ENCODE data around the gene GGT6.

Gene GGT6

DNA sequence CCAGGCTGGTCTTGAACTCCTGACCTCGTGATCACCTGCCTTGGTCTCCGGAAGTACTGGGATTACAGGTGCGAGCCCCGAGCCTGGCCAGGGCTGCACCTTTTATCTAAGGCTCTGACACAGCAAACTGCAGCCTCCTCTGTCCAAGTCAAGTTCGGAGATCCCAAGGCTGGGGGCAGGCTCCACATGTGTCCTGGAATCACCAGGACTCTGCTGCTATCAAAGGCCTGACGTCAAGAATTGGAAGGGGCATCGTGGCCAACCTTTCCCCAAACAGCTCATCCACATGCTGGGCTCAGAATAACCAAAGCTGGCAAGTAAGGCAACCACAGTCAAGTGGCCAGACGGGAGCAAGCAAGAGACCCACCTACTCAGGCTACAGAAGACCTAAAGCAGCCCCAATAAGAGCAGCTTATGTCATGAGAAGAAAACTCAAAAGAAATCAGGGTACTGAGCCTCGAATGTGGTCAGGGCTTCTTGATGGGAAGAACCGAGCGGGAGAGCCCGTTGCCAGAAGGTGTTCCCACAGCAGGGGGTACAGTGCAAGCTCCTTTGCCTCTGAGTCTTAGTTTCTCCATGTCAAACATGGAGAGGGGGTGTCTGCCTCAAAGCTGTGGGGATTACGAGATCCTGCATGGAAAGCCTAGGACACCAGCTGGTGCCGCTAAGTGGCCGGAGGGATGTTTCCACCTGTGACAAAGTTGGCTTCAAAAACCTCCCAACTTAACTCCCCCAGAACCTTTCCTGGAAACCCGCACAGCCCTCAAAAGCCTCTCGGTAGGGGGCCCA is 13.1 kb downstream of the GGT6 start:
- no peak overlapping the region for H3K4me3 ChIP-seq (replicated peaks; ENCODE audit: low read depth, low read length)
- no peaks in the 10 kb centered on the region for H3K27me3 ChIP-seq (replicated peaks; ENCODE audit: control insufficient read depth, insufficient read depth, low read length)
- H3K36me3 ChIP-seq (ENCODE audit: control insufficient read depth, insufficient read depth, low read length), result peaks cover 53% of the 10 kb centered on the region
- no peak for DNase-seq (ENCODE audit: extremely low read depth, insufficient read length)
- no peak for TF ChIP-seq CTCF (IDR thresholded peaks at IDR 0.05; ENCODE audit: insufficient read depth, low read length, poor library complexity, severe bottlenecking)

DNA sequence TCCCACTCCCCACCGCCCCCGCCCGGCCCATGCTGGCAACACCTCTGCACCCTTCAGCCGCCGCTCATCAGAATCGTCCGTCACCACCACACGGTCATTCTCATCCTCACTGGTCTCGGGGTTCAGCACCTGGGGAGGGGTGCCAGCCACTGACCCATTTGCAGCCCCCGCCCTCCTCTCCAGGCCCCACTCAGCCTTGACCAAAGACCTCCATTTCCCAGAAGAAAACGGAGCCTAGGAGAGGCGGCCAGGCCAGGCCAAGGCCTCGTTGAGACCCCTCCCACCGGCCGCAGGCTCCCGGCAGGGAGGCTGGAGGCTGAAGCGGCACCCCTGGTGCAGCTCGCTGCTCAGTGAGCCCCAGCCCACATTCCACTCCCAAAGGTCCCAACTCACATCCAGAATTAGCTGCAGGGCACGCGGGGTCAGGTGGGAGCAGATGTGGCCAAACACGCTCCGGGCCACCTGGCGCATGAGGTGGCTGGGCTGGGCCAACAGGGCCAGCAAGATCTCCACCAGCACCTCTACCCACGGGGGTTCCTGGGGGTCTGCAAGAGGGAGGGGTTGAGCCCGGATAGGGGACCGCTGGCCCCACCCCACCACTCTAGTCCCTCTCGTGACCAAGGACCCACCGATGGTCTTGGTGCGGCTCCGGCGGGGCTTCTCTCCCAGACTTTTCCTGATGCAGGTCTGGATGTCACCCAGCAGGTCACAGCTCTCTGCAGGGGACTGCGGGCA is 15.0 kb downstream of the GGT6 start:
- TF ChIP-seq CTCF (IDR thresholded peaks at IDR 0.05; ENCODE audit: insufficient read depth, low read length, poor library complexity, severe bottlenecking), result no peak
- H3K4me3 ChIP-seq (replicated peaks; ENCODE audit: low read depth, low read length), result no peak overlapping the region
- DNase-seq (ENCODE audit: extremely low read depth, insufficient read length), result peak; percentile 8
- H3K27me3 ChIP-seq (replicated peaks; ENCODE audit: control insufficient read depth, insufficient read depth, low read length), result no peaks in the 10 kb centered on the region
- H3K36me3 ChIP-seq (ENCODE audit: control insufficient read depth, insufficient read depth, low read length), result peaks cover 55% of the 10 kb centered on the region

GRCh38 chr17:4544951-4545216 is 15.5 kb downstream of the GGT6 start:
- no peak for TF ChIP-seq CTCF (IDR thresholded peaks at IDR 0.05; ENCODE audit: insufficient read depth, low read length, poor library complexity, severe bottlenecking)
- DNase-seq (ENCODE audit: extremely low read depth, insufficient read length), result no peak
- Histone ChIP-seq H3K27me3 (replicated peaks; ENCODE audit: control insufficient read depth, insufficient read depth, low read length) (no peaks in the 10 kb centered on the region), H3K36me3 (ENCODE audit: control insufficient read depth, insufficient read depth, low read length) (peaks cover 55% of the 10 kb centered on the region), H3K4me3 (replicated peaks; ENCODE audit: low read depth, low read length) (no peak overlapping the region)

DNA sequence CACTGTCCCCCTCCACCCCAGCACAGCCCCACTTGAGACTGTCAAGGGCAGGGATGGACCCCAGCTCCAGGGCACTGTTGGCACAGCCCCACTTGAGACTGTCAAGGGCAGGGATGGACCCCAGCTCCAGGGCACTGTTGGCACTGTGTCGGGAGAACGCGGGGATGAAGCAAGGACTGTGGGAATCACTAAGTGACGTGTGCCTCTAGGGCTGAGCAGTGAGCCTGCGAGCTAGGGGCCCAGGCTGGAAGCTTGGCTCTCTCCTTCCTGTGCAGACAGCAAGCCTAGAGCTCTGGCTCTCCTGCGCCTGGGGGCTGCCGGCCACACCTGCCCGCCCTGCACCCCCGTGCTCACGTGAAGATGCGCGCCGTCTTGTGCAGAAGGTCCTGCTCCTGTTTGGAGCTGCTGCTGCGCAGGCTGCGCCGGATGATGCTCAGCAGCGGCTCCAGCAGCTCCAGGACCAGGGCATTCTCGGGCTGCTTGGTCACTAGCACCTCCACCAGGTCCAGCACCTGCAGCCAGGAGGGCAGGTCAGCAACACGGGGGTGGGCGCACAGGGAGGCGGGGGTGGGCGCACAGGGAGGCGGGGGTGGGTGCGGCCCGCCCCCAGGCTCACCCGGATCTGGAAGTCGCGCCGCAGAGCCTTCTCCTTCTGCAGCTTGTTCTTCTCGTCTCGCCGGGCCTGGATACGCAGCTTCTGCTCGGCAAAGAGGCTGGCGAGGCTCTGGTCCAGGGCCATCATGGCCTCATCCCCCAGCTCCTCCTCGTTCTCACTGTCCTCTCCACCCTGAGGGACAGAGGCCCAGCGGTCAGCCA is 16.0 kb downstream of the GGT6 start:
- Histone ChIP-seq H3K36me3 (ENCODE audit: control insufficient read depth, insufficient read depth, low read length) (peaks cover 56% of the 10 kb centered on the region), H3K27me3 (replicated peaks; ENCODE audit: control insufficient read depth, insufficient read depth, low read length) (no peaks in the 10 kb centered on the region), H3K4me3 (replicated peaks; ENCODE audit: low read depth, low read length) (no peak overlapping the region)
- peak; percentile 16 for DNase-seq (ENCODE audit: extremely low read depth, insufficient read length)
- TF ChIP-seq CTCF (IDR thresholded peaks at IDR 0.05; ENCODE audit: insufficient read depth, low read length, poor library complexity, severe bottlenecking), result no peak

DNA sequence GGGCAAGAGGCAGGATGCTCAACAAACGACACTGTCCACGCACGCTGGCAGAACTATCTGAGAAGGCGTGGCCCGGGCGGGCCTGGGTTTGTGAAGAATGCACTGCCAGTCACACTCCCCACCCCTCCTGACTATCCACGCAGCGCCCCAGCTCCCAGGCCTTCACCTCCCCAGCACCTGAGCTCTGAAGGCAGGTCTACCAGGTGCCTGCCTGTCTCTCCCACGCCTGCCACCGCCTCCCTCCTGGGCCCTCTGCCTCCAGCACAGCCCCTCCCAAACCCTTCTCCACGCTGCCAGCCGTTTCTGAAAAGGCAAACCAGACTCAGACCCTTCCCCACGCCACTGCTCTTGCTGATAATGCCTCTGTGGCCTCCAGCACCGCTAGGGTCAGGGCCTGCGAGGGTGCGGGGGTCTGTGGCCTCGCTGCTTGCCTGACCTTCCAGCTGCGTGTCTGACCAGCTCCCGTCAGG is 16.8 kb downstream of the GGT6 start:
- no peak for TF ChIP-seq CTCF (IDR thresholded peaks at IDR 0.05; ENCODE audit: insufficient read depth, low read length, poor library complexity, severe bottlenecking)
- DNase-seq (ENCODE audit: extremely low read depth, insufficient read length), result peak; percentile 13
- peaks cover 53% of the 10 kb centered on the region for H3K36me3 ChIP-seq (ENCODE audit: control insufficient read depth, insufficient read depth, low read length)
- H3K27me3 ChIP-seq (replicated peaks; ENCODE audit: control insufficient read depth, insufficient read depth, low read length), result no peaks in the 10 kb centered on the region
- H3K4me3 ChIP-seq (replicated peaks; ENCODE audit: low read depth, low read length), result no peak overlapping the region
